EL (cell line): ENCODE results near the gene SYNPO.

Experiments
- DNase-seq: peaks from one replicate; pipeline ENCODE4 v3.0.0-alpha.2; 2016

SYNPO gene

DNA sequence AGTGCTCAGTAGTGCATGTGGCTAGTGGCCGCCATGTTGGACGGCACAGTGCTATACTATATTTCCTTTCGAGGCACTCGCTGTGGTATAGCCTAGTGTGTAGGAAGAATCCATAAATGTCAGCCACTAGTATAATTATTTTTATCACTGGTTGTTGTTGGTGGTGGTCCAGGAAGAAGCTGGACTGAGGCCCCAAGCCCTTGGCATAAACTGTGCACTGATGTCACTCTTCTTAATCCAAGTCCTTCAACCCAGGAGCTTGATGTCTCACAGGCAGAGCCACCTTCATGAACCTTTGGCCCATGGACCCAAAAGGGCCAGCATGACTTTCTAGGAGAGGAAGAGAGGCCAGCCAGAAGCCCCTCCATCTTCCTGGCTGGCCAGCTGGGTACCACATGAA, 32.5 kb upstream of the SYNPO start:
- no peak for DNase-seq

DNA sequence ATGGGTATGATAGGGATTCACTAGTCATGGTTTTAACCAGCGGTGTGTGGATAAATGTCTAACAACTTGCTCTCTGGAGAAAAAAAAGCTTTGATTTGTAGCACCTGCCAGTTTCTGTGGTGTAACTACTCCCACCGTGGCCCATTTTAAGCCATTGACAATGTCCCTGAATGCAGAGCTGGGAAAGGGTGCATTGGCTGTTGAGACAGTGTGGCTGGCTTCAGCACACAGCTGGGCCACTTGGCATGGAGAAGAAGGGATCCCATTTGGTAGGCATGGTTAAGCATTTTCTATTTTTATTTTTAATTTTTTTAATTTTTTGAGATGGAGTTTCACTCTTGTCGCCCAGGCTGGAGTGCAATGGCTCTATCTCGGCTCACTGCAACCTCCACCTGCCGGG, 31.5 kb upstream of the SYNPO start:
- DNase-seq, result no peak

- DNase-seq, result no peak
Measured at GRCh38 chr5:150609843-150610584, 30.4 kb upstream of the SYNPO start.

DNA sequence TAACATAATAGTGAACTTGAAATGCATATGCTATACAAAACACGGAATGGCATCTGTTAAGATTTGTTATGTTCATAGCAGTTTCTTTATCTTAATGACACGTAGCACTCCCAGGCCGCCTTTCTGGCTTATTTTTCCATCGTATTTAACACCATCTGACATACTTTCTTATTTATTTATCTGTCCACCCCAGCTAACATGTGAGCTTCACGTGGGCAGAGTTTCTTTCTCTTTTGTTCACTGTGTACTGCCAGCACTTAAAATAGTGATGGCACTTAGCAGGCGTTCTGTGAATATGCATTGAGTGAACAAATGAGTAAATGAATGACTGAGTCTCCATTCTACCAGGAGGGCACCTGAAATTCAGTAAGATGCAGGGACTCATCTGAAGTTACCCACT, 29.4 kb upstream of the SYNPO start:
- no peak for DNase-seq

DNA sequence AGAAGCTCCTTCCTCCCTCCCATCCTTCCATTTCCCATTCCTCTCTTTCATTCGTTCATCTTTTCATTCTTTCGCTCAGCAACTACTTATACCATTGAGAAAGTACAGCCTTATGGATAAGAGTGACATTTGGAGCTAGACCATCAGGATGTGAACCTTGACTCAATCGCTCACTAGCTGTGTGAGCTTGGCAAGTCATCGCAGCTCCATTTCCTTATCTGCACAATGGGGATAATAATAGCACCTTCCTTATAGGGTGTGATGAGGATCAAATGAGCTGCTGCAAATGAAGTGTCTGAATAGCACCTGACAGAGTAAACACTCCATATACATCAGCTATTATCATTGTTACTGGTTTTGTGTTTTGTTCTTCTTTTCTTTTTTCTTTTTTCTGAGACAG, 28.1 kb upstream of the SYNPO start:
- DNase-seq, result no peak

DNA sequence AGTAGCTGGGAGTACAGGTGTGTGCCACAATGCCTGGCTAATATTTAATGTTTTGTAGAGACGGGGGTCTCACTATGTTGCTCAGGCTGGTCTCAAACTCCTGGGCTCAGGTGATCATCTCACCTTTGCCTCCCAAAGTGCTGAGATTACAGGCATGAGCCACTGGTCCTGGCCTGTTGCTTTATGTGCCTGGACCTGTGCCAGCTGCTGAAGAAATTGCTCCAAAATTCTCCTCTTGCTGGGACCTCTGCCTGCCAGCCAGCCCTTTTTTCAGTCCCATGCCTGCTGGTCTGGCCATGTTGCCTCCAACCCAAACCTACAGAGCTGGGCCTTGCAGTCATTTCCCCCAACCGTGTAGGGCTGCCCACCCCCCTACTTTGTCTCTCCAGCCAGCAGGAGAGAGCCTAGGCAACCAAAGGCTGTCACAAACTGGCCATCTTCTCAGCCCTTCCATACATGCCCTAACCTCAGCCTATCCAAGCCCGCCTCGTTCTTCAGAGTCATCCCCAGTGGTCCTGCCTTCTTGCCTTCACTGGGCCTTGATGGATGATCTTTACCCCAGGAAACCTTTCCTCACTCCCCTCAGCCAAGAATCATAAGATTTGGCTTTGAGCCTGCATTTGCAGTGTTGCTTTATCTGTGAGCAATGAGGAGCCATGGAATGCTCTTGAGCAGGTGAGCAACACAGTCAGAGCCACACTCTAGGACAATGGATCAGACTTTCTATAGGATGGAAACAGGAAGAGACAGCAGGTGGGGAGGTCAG, 27.4 kb upstream of the SYNPO start:
- no peak for DNase-seq

DNA sequence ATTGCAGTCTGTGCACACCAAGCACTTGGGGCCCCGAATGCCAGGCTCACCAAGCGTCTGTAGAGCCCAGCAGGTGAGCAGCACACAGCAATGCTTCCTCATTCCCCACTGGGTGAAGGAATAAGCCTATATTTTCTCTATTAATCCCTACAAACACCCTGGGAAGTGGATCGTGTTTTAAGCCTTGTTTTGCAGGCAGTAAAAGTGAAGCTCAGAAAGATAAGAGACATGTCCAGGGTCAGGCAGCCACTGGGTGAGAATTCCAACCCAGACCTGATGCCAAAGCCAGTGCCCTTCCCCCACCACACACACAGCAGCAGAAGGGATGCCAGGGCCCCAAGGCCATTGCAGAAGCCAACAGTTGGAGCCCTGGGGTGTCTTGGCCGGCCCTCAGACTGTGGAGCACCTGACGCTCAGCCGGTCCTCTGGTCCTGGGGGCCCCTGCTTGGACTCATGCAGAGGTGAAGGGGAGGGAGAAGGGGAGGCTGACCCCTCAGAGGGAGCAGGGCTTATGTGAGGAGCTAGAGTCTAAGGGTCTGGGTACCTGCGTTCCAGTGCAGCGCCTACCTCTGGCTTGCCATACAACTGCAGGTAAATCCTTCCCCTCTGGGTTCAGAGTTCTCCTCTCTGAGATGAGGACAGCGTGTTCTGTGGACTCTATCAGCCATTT, 26.3 kb upstream of the SYNPO start:
- DNase-seq, result no peak

DNA sequence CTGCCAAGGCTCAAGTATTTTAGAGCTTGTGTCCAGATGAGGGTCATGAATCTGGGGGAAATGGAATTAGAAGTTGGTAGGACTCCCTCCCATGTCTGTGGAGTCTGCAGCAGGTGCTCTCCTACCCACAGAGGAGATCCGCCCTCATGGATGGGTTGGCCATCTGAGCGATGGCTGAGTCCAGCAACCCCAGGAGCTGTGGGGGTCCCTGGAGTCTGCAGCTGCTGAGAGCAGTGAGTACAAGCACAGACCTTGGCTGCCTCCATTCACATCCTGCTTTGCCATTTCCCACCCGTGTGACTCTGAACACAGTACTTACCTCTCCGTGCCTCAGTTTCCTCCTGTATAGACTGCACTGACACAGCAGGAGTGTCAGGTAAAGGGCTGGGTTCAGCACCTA, 25.8 kb upstream of the SYNPO start:
- DNase-seq, result no peak

DNA sequence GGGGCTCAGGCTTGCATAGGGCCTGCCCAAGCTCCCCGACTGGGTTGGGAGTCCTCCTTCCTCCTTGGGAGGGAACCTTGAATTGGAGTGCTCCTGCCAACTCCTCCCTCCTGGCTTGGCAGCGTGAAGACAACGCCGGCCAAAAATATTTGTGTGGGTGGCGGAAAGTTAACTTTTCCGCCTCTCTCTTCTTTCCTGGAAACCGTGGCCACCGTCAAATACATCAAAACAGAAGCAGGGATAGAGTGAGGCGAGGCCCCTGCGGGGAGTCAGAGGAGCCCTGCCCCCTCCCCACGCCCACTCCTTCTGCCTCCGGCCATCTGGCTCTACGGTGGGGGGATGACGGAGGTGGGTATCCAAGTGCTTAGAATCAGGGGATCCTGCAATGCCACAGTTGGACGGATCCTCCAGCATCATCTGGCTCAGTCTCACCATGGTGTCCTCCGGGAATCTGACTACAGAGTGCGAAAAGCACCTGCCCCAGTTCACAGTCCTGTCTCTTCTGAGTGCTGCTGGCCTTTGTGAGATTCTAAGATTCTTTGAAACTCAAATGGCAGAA, 25.2 kb upstream of the SYNPO start:
- peak; percentile 41 for DNase-seq

DNA sequence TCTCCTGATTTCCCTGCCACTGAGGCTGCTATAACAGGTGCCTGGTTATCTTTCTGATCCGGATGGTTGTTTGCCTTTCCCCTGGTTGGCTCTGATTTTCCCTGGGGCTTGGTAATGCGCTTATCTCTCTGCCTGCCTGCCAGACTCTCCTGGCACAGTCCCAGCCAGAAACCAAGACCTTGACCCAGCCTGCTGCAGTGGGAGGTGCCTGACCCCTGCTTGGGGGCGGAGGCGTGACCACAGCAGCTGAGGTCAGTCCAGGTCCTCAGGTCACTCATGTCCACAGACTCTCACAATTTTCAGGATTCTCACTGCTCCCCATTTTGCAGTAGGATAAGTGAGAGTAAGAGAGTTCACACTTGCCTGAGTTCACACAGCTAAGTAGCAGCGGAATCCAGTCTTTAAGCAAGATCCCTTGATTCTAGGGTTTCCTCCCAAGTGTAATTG, 24.4 kb upstream of the SYNPO start:
- DNase-seq, result no peak

GRCh38 chr5:150616506-150616905, 24.0 kb upstream of the SYNPO start:
- DNase-seq, result no peak

GRCh38 chr5:150618163-150618562, 22.3 kb upstream of the SYNPO start:
- DNase-seq, result no peak

DNA sequence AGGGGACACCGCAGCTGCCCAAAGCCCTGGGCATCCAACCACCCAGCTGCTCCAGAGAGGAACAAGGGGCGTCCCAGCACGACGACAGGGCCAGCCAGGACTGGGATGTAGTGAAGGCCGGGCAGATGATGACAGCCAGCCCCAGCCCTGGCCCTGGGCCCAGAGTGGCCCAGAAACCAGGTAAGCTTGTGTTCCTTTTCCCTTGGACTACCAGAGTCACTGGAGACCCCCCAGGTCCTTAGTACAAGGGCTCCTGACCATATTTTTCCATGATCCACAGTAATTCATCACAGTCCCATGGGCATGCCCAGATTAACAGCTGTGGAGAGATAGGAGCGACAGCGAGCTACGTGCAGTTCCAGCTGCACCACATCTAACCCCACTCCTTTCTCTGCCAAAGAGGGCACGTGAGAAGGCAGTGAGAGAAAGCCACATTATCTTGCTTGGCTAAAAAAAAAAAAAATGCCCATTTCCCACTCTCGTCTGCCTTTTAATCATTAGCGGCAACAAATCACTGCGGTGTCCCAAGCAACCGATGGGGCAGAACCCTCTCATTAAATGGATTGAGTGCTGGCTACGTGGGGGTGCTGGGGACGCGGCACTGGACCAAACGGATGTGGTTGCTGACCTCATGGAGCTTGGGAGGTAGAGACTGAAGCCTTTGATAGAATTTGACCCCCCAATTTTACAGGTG, 21.7 kb upstream of the SYNPO start:
- no peak for DNase-seq

- peak; percentile 64 for DNase-seq
Measured at GRCh38 chr5:150619359-150620230, 20.9 kb upstream of the SYNPO start.

- no peak for DNase-seq
Measured at GRCh38 chr5:150621301-150621700, 19.2 kb upstream of the SYNPO start.

GRCh38 chr5:150622157-150622556, 18.3 kb upstream of the SYNPO start:
- no peak for DNase-seq

DNA sequence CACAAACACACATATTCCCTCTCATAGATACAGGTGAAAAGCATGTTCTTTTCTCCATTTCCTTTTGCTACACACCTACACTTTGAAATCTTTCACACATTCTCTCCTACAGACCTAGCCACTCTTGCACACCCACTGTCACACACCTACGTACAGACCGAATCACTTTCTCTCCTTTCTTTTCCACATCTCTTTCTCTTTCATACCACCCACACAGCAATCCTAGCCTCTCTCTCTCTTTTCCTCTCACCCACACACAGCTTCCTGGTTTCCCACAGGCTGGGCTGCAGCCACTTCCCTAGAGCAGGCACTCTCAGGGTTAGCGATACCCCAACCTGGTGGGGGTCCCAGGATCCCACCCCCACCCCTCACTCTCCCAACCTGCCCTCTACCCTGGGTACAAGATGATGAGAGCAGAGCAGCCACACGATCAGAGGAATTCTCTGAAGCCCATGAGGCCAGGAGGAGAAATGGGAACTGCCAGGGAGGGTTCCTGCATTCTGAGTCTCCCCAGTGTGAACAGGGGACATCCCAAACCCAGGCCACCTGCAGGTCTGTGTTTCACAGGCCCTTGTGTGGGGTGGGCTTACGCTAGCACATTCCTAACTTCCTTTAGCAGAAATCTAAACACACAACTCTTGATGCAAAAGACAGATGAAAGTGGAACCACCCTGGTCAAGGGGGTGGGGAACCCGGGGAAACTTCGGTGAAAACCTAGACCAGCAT, 17.1 kb upstream of the SYNPO start:
- DNase-seq, result no peak

GRCh38 chr5:150623878-150624216, 16.6 kb upstream of the SYNPO start:
- no peak for DNase-seq

GRCh38 chr5:150624334-150625163, 15.9 kb upstream of the SYNPO start:
- DNase-seq, result peak; percentile 43

DNA sequence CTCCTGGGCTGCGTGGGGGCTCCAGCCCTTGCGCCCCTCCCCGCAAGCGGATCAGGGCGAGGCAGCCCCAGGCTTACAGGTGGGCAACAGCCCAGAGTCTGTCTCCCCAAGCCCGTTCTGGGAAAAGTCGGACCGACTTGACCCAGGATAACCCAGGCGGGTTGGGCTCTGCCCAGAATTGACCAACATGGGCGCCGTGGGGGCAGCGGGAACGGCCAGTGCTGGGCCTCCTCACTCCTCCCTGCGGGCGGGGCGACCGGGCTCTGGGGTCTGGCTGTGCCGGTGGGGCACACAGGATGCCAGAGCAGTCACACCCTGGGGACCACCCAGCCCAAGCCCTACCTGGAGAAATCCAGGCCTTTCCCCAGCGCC, 15.3 kb upstream of the SYNPO start:
- DNase-seq, result no peak
